ENCODE measurements around the gene TBXAS1.
A peak's percentile ranks its signal among the peaks of the same experiment; 100 is the strongest.

GRCh38 chr7:140060788-140061606 lies 231.9 kb downstream of the TBXAS1 start:
- TF ChIP-seq, protein P1, sequence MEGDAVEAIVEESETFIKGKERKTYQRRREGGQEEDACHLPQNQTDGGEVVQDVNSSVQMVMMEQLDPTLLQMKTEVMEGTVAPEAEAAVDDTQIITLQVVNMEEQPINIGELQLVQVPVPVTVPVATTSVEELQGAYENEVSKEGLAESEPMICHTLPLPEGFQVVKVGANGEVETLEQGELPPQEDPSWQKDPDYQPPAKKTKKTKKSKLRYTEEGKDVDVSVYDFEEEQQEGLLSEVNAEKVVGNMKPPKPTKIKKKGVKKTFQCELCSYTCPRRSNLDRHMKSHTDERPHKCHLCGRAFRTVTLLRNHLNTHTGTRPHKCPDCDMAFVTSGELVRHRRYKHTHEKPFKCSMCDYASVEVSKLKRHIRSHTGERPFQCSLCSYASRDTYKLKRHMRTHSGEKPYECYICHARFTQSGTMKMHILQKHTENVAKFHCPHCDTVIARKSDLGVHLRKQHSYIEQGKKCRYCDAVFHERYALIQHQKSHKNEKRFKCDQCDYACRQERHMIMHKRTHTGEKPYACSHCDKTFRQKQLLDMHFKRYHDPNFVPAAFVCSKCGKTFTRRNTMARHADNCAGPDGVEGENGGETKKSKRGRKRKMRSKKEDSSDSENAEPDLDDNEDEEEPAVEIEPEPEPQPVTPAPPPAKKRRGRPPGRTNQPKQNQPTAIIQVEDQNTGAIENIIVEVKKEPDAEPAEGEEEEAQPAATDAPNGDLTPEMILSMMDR (IDR thresholded peaks at IDR 0.05; ENCODE audit: extremely low read depth in 1 of 2, insufficient read depth in 1 of 2, low read depth in 1 of 2, low read length in 2 of 2) = no peak
- no peak for TF ChIP-seq POLR2AphosphoS5 (IDR thresholded peaks at IDR 0.05; ENCODE audit: insufficient read depth, low read depth, low read length)
- TF ChIP-seq MYC (IDR thresholded peaks at IDR 0.05; ENCODE audit: low read depth, low read length) = no peak
- TF ChIP-seq EZH2 (IDR thresholded peaks at IDR 0.05; ENCODE audit: borderline replicate concordance, low read depth, low read length, severe bottlenecking) = no peak
- TF ChIP-seq GATA2 (IDR thresholded peaks at IDR 0.05; ENCODE audit: insufficient read depth, insufficient read length, low read depth, low read length) = no peak
- TF ChIP-seq POLR2A (IDR thresholded peaks at IDR 0.05; ENCODE audit: low read depth, low read length) = peak; percentile 20
- TF ChIP-seq JUN (IDR thresholded peaks at IDR 0.05; ENCODE audit: borderline replicate concordance, insufficient read depth, insufficient read length, low read depth) = no peak
- TF ChIP-seq FOS (IDR thresholded peaks at IDR 0.05; ENCODE audit: borderline replicate concordance, insufficient read depth, low read length) = no peak
